HCT116 (cell line): ENCODE results near the gene HHAT. TPM values are rescaled to one million over a fixed set of nuclear protein-coding genes. Genes with fewer than 3 reads are reported as not detected.

Source experiments
- ATAC-seq: fragments of 200-7000 bp; cut with Tn5 transposase; 2 replicates; pipeline ENCODE4 v1.9.1; 2020; ENCODE audit warnings: mild to moderate bottlenecking, moderate library complexity
- BruUV-seq: library from RNA; stranded (reverse); fragments of 400-500 nt; replicated peaks from 2 replicates; lab custom pipeline; 2021; lab: Mats Ljungman, UMichigan
- CTCF ChIA-PET: fragments of 300-600 bp; sonication (Branson Sonifier 250); formaldehyde crosslinking; loops from one replicate; lab custom pipeline; 2021; ENCODE audit warnings: antibody characterized with exemption; lab: Charles Lee
- POLR2A ChIA-PET: fragments of 300-600, 350-600 bp; sonication (Branson Sonifier 250); formaldehyde crosslinking; loops from one replicate; lab custom pipeline; 2021; ENCODE audit warnings: antibody characterized with exemption; lab: Charles Lee
- RAD21 ChIA-PET, 2 experiments: fragments of 300-600 bp; sonication (Branson Sonifier 250); formaldehyde crosslinking; loops; one replicate each; lab custom pipeline; 2023; ENCODE audit warnings: low total read pairs in 2 of 2; ENCODE audit not compliant: uncharacterized antibody in 2 of 2, unreplicated experiment in 2 of 2, low non-redundant PET in 1 of 2; lab: Charles Lee
- DNase-seq: peaks from one replicate; pipeline ENCODE4 v3.0.0-alpha.2; 2010; ENCODE audit warnings: low read depth, low spot score
- H2AFZ ChIP-seq: fragments of 200-600 bp; shearing (Covaris generic), sonication (generic); 2 replicates; pipeline ENCODE4 v1.6.1; 2017; ENCODE audit warnings: low read depth, mixed run types, mixed read lengths, antibody characterized with exemption, low read length; ENCODE audit not compliant: poor library complexity, severe bottlenecking
- H3K27ac ChIP-seq: 2 replicates; pipeline ENCODE4 v1.5.1; 2012; ENCODE audit warnings: low read depth, low read length
- H3K27me3 ChIP-seq: fragments of 200-600 bp; sonication (generic); 2 replicates; pipeline ENCODE4 v1.6.1; 2016; ENCODE audit warnings: mixed run types, low read length, mixed read lengths; ENCODE audit not compliant: insufficient read depth
- H3K36me3 ChIP-seq, 2 experiments: fragments of 200-500 bp in 1 of 2; fragments of 200-600 bp in 1 of 2; sonication (Bioruptor generic) in 1 of 2; sonication (generic) in 1 of 2; 2 replicates each; pipeline versions ENCODE4 v1.5.1 to v1.6.1; 2014 to 2016; ENCODE audit warnings: low read length in 2 of 2, inconsistent platforms in 1 of 2, mixed read lengths in 1 of 2, mixed run types in 1 of 2; ENCODE audit not compliant: insufficient read depth in 2 of 2, control insufficient read depth in 1 of 2
- H3K4me1 ChIP-seq, 2 experiments: fragments of 200-600 bp in 1 of 2; sonication (generic) in 1 of 2; 2 replicates each; pipeline versions ENCODE4 v1.5.1 to v1.6.1; 2012 to 2017; ENCODE audit warnings: low read length in 2 of 2, inconsistent platforms in 1 of 2, mild to moderate bottlenecking in 1 of 2, mixed read lengths in 1 of 2, mixed run types in 1 of 2, moderate library complexity in 1 of 2; ENCODE audit not compliant: insufficient read depth in 2 of 2, control insufficient read depth in 1 of 2
- H3K4me2 ChIP-seq: fragments of 200-600 bp; sonication (generic); 2 replicates; pipeline ENCODE4 v1.6.1; 2017; ENCODE audit warnings: mixed run types, low read length, mixed read lengths
- H3K4me3 ChIP-seq, 2 experiments: fragments of 200-600 bp in 1 of 2; sonication (generic) in 1 of 2; replicated peaks in 1 of 2; 2 replicates each; pipeline ENCODE4 v1.5.1; 2011 to 2016; ENCODE audit warnings: low read length in 2 of 2, control low read depth in 1 of 2, low read depth in 1 of 2, mild to moderate bottlenecking in 1 of 2, mixed read lengths in 1 of 2, mixed run types in 1 of 2
- H3K79me2 ChIP-seq: fragments of 200-600 bp; sonication (generic); 2 replicates; pipeline ENCODE4 v1.6.1; 2017; ENCODE audit warnings: mild to moderate bottlenecking, mixed run types, low read length, moderate library complexity, mixed read lengths; ENCODE audit not compliant: insufficient read depth
- H3K9ac ChIP-seq: fragments of 200-600 bp; sonication (generic); 2 replicates; pipeline ENCODE4 v1.6.1; 2016; ENCODE audit warnings: low read length, mixed read lengths
- H3K9me2 ChIP-seq: fragments of 200-600 bp; sonication (generic), shearing (Covaris generic); 2 replicates; pipeline ENCODE4 v1.6.1; 2017; ENCODE audit warnings: mixed run types, mild to moderate bottlenecking, moderate library complexity; ENCODE audit not compliant: insufficient read depth
- H3K9me3 ChIP-seq, 2 experiments: fragments of 200-500 bp in 1 of 2; fragments of 200-600 bp in 1 of 2; sonication (Bioruptor generic) in 1 of 2; sonication (generic) in 1 of 2; 2 replicates each; pipeline ENCODE4 v1.6.1; 2014 to 2017; ENCODE audit warnings: low read length in 2 of 2, mixed read lengths in 2 of 2, inconsistent platforms in 1 of 2, low read depth in 1 of 2, mild to moderate bottlenecking in 1 of 2, mixed run types in 1 of 2, moderate library complexity in 1 of 2; ENCODE audit not compliant: control insufficient read depth in 1 of 2, insufficient read depth in 1 of 2
- H4K20me1 ChIP-seq: fragments of 200-600 bp; sonication (generic), shearing (Covaris generic); 2 replicates; pipeline ENCODE4 v1.6.1; 2017; ENCODE audit warnings: mixed run types, mild to moderate bottlenecking, moderate library complexity; ENCODE audit not compliant: insufficient read depth
- ATF3 ChIP-seq: IDR thresholded peaks from 2 replicates; pipeline ENCODE4 v1.6.1; 2012
- CBX3 ChIP-seq: IDR thresholded peaks from 2 replicates; pipeline ENCODE4 v1.6.1; 2012; ENCODE audit warnings: low read depth
- CEBPB ChIP-seq: IDR thresholded peaks from 2 replicates; pipeline ENCODE4 v1.6.1; 2012; ENCODE audit warnings: low read depth
- EGR1 ChIP-seq: IDR thresholded peaks from 2 replicates; pipeline ENCODE4 v1.6.1; 2012; ENCODE audit warnings: low read depth
- ELF1 ChIP-seq: IDR thresholded peaks from 2 replicates; pipeline ENCODE4 v1.6.1; 2012; ENCODE audit warnings: low read depth, borderline replicate concordance
- EZH2 ChIP-seq: fragments of 200-600 bp; sonication (generic); IDR thresholded peaks from 2 replicates; pipeline ENCODE4 v1.6.1; 2017; ENCODE audit warnings: antibody characterized with exemption, mixed run types
- EZH2phosphoT487 ChIP-seq: fragments of 200-600 bp; IDR thresholded peaks from 2 replicates; pipeline ENCODE4 v1.6.1; 2018; ENCODE audit warnings: antibody characterized with exemption, borderline replicate concordance
- JUND ChIP-seq: IDR thresholded peaks from 2 replicates; pipeline ENCODE4 v1.6.1; 2012
- MAX ChIP-seq: IDR thresholded peaks from 2 replicates; pipeline ENCODE4 v1.6.1; 2012
- POLR2A ChIP-seq: IDR thresholded peaks from 2 replicates; pipeline ENCODE4 v1.7.0; 2011; ENCODE audit warnings: borderline replicate concordance; ENCODE audit not compliant: insufficient read depth, insufficient read length; ENCODE audit errors: extremely low read depth
- POLR2AphosphoS5 ChIP-seq: IDR thresholded peaks from 2 replicates; pipeline ENCODE4 v1.6.1; 2011; ENCODE audit warnings: mild to moderate bottlenecking, low read depth, low read length, moderate library complexity
- RAD21 ChIP-seq: IDR thresholded peaks from 2 replicates; pipeline ENCODE4 v1.6.1; 2012; ENCODE audit warnings: low read depth, mild to moderate bottlenecking
- SIN3A ChIP-seq: IDR thresholded peaks from 2 replicates; pipeline ENCODE4 v1.6.1; 2012; ENCODE audit warnings: low read depth
- SP1 ChIP-seq: IDR thresholded peaks from 2 replicates; pipeline ENCODE4 v1.6.1; 2012; ENCODE audit warnings: low read depth
- SRF ChIP-seq: IDR thresholded peaks from 2 replicates; pipeline ENCODE4 v1.6.1; 2012; ENCODE audit warnings: low read depth
- TCF7L2 ChIP-seq: IDR thresholded peaks from 2 replicates; pipeline ENCODE4 v1.7.0; 2011; ENCODE audit warnings: borderline replicate concordance, inconsistent platforms; ENCODE audit not compliant: insufficient read depth, insufficient read length; ENCODE audit errors: extremely low read depth
- YY1 ChIP-seq: IDR thresholded peaks from 2 replicates; pipeline ENCODE4 v1.6.1; 2011; ENCODE audit warnings: low read length, low read depth, moderate library complexity, mild to moderate bottlenecking; ENCODE audit not compliant: insufficient replicate concordance; ENCODE audit errors: extremely low read depth
- ZFX ChIP-seq: fragments of 450-650 bp; IDR thresholded peaks from 2 replicates; pipeline ENCODE4 v1.6.1; 2017
- ZNF274 ChIP-seq: fragments of 200-500 bp; sonication (Bioruptor generic); IDR thresholded peaks from 2 replicates; pipeline ENCODE4 v1.6.1; 2014; ENCODE audit warnings: mild to moderate bottlenecking, low read depth, low read length, inconsistent platforms
- intact Hi-C: fragments of 100-400 bp; cut with micrococcal nuclease; formaldehyde crosslinking; loops from 2 replicates; pipeline ENCODE4 v1.10.0; 2022
- total RNA-seq: library from RNA; stranded (reverse); gene quantifications from one replicate; pipeline ENCODE4 v1.2.1, GENCODE V29; 2021; ENCODE audit not compliant: unreplicated experiment
- TF ChIP-seq, protein P1 (sequence below), 3 experiments: fragments of 200-600 bp in 1 of 3; sonication (generic) in 1 of 3; IDR thresholded peaks in 2 of 3; conservative IDR thresholded peaks in 1 of 3; 2 replicates each; pipeline ENCODE4 v1.5.1; 2012 to 2017; ENCODE audit warnings: low read depth in 2 of 3, low read length in 2 of 3, antibody characterized with exemption in 1 of 3, borderline replicate concordance in 1 of 3, control low read depth in 1 of 3, mild to moderate bottlenecking in 1 of 3, mixed read lengths in 1 of 3, mixed run types in 1 of 3, moderate library complexity in 1 of 3; ENCODE audit not compliant: insufficient read depth in 1 of 3

HHAT gene
- total RNA-seq, 1 experiment from 2014 or later, result 2.7 TPM

GRCh38 chr1:210645582-210646257 is 317.0 kb downstream of the HHAT start:
- no peak for DNase-seq
- ChIA-PET POLR2A (no interaction called here), RAD21 (no interaction called here), CTCF (no interaction called here)
- intact Hi-C loops, result no loop called here
- no peak overlapping the region for H3K9ac ChIP-seq
- H3K36me3 ChIP-seq, result no peaks in the 10 kb centered on the region
- H2AFZ ChIP-seq, result no peak overlapping the region
- H3K4me2 ChIP-seq, result no peak overlapping the region
- H3K9me2 ChIP-seq, result no peaks in the 10 kb centered on the region
- no peaks in the 10 kb centered on the region for H3K9me3 ChIP-seq
- ATAC-seq, result no peak
- peaks cover 23% of the 10 kb centered on the region for H3K27me3 ChIP-seq
- no peak overlapping the region for H3K27ac ChIP-seq
- H3K4me3 ChIP-seq, result no peak overlapping the region
- H3K79me2 ChIP-seq, result no peaks in the 10 kb centered on the region
- TF ChIP-seq EGR1, result no peak
- no peak for TF ChIP-seq JUND
- TF ChIP-seq EZH2phosphoT487, result no peak
- no peak for TF ChIP-seq ELF1
- no peak for TF ChIP-seq SP1
- no peak for TF ChIP-seq SIN3A
- no peak for TF ChIP-seq CEBPB
- no peak for TF ChIP-seq TCF7L2
- no peak for TF ChIP-seq YY1
- no peak for TF ChIP-seq SRF
- TF ChIP-seq ATF3, result no peak
- TF ChIP-seq EZH2, result no peak
- TF ChIP-seq, protein P1, sequence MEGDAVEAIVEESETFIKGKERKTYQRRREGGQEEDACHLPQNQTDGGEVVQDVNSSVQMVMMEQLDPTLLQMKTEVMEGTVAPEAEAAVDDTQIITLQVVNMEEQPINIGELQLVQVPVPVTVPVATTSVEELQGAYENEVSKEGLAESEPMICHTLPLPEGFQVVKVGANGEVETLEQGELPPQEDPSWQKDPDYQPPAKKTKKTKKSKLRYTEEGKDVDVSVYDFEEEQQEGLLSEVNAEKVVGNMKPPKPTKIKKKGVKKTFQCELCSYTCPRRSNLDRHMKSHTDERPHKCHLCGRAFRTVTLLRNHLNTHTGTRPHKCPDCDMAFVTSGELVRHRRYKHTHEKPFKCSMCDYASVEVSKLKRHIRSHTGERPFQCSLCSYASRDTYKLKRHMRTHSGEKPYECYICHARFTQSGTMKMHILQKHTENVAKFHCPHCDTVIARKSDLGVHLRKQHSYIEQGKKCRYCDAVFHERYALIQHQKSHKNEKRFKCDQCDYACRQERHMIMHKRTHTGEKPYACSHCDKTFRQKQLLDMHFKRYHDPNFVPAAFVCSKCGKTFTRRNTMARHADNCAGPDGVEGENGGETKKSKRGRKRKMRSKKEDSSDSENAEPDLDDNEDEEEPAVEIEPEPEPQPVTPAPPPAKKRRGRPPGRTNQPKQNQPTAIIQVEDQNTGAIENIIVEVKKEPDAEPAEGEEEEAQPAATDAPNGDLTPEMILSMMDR (IDR thresholded peaks at IDR 0.05 in 2 of 3, conservative IDR thresholded peaks at IDR 0.05 in 1 of 3; ENCODE audit: borderline replicate concordance in 1 of 3, insufficient read depth in 1 of 3, low read depth in 2 of 3, low read length in 2 of 3), result no peak
- no peak for TF ChIP-seq ZNF274
- no peak for TF ChIP-seq CBX3
- TF ChIP-seq ZFX, result no peak
- TF ChIP-seq MAX, result no peak
- no peak for TF ChIP-seq RAD21
- TF ChIP-seq POLR2AphosphoS5, result no peak
- no peak for TF ChIP-seq POLR2A
- H4K20me1 ChIP-seq, result no peaks in the 10 kb centered on the region
- BruUV-seq, result no TSS peak
- no peaks in the 10 kb centered on the region for H3K4me1 ChIP-seq
